K562 (cell line): ENCODE results near the gene FBXW7. TPM values are rescaled to one million over a fixed set of nuclear protein-coding genes. Genes with fewer than 3 reads are reported as not detected.

Source experiments
- AFF1 ChIP-seq, 2 experiments: fragments of 450-650 bp; IDR thresholded peaks; 2 replicates each; pipeline ENCODE4 v1.6.1; 2018; ENCODE audit warnings: mild to moderate bottlenecking in 2 of 2, low read depth in 1 of 2; ENCODE audit not compliant: partially characterized antibody in 2 of 2
- ARHGAP35 ChIP-seq: fragments of 450-650 bp; IDR thresholded peaks from 2 replicates; pipeline ENCODE4 v1.6.1; 2018; ENCODE audit not compliant: partially characterized antibody
- E2F6 ChIP-seq, 2 experiments: IDR thresholded peaks; 2 replicates each; pipeline ENCODE4 v1.6.1; 2011; ENCODE audit warnings: borderline replicate concordance in 1 of 2, control low read depth in 1 of 2, low read depth in 1 of 2, low read length in 1 of 2, mild to moderate bottlenecking in 1 of 2, mixed read lengths in 1 of 2, moderate library complexity in 1 of 2; ENCODE audit not compliant: insufficient read depth in 1 of 2, insufficient read length in 1 of 2, poor library complexity in 1 of 2, severe bottlenecking in 1 of 2; ENCODE audit errors: extremely low read depth in 1 of 2
- ETV1 ChIP-seq: fragments of 450-650 bp; conservative IDR thresholded peaks from 2 replicates; pipeline ENCODE4 v1.6.1; 2016; ENCODE audit warnings: missing genetic modification characterization, control low read depth, low read depth, missing compliant biosample characterization
- MLLT1 ChIP-seq, 2 experiments: fragments of 450-650 bp; IDR thresholded peaks; 2 replicates each; pipeline ENCODE4 v1.6.1; 2016
- POLR2H ChIP-seq: IDR thresholded peaks from 2 replicates; pipeline ENCODE4 v1.6.1; 2016; ENCODE audit warnings: missing genetic modification characterization, low read depth, mild to moderate bottlenecking, control low read depth, missing compliant biosample characterization, moderate library complexity
- ZBTB34 ChIP-seq: fragments of 250-450 bp; sonication (Bioruptor Pico); IDR thresholded peaks from 2 replicates; pipeline ENCODE4 v1.8.0; 2021; ENCODE audit warnings: mild to moderate bottlenecking, moderate library complexity
- ZNF282 ChIP-seq: sonication (generic); formaldehyde crosslinking; IDR thresholded peaks from 2 replicates; pipeline ENCODE4 v1.8.1; 2023; ENCODE audit warnings: missing genetic modification reagents
- ZNF444 ChIP-seq: fragments of 250-450 bp; sonication (Bioruptor Pico); IDR thresholded peaks from 2 replicates; pipeline ENCODE4 v1.4.0; 2020; ENCODE audit warnings: mild to moderate bottlenecking, moderate library complexity
- polyA plus RNA-seq, 8 experiments: library from polyadenylated mRNA; depleted of rRNA in 4 of 8; stranded (reverse) in 5 of 8; unstranded in 3 of 8; fragments of >200 nt; fragmentation: Nextera tagmentation in 2 of 8; fragmentation: Illumina TruSeq in 1 of 8; extraction: Ambion mirVana in 2 of 8; extraction: Trizol in 1 of 8; gene quantifications; 2 replicates each; pipeline versions ENCODE4 v1.2.1 to v1.2.3, GENCODE V29; 2011 to 2014; ENCODE audit warnings: inconsistent platforms in 1 of 8, missing spikeins in 1 of 8
- total RNA-seq, 7 experiments: library from RNA; depleted of rRNA in 6 of 7; stranded (reverse); fragments of >200 nt in 6 of 7; fragmentation: Illumina TruSeq in 2 of 7; extraction: Trizol in 2 of 7; gene quantifications; 2 replicates each; pipeline versions ENCODE4 v1.2.1 to v1.2.3, GENCODE V29; 2011 to 2021; ENCODE audit warnings: low replicate concordance in 1 of 7

Gene FBXW7
- total and polyA plus RNA-seq, 9 of the 15 experiments (the other 6 are each of a cell fraction or from before 2014, with no cell fraction given), result 6.8 to 44.2 (median 16.4) TPM

GRCh38 chr4:152556283-152556682 lies 20.4 kb upstream of the FBXW7 start (continued):
- TF ChIP-seq AFF1 (IDR thresholded peaks at IDR 0.05; ENCODE audit: low read depth in 1 of 2, partially characterized antibody in 2 of 2) (no peak), ETV1 (tag) (0 out of 2 replicates have a peak, but pooled peaks have one; percentile 26), ARHGAP35 (no peak), ZNF444 (CRISPR knock-in tag) (no peak), ZNF282 (CRISPR knock-in tag) (no peak), ZBTB34 (CRISPR knock-in tag) (no peak), E2F6 (IDR thresholded peaks at IDR 0.05; ENCODE audit: borderline replicate concordance in 1 of 2, extremely low read depth in 1 of 2, insufficient read depth in 1 of 2, insufficient read length in 1 of 2, low read depth in 1 of 2, low read length in 1 of 2, poor library complexity in 1 of 2, severe bottlenecking in 1 of 2) (no peak), MLLT1 (IDR thresholded peaks at IDR 0.05) (no peak), POLR2H (tag) (0 out of 2 replicates have a peak, but pooled peaks have one; percentile 35)
